ENCODE data around the gene INMT.

INMT gene

DNA sequence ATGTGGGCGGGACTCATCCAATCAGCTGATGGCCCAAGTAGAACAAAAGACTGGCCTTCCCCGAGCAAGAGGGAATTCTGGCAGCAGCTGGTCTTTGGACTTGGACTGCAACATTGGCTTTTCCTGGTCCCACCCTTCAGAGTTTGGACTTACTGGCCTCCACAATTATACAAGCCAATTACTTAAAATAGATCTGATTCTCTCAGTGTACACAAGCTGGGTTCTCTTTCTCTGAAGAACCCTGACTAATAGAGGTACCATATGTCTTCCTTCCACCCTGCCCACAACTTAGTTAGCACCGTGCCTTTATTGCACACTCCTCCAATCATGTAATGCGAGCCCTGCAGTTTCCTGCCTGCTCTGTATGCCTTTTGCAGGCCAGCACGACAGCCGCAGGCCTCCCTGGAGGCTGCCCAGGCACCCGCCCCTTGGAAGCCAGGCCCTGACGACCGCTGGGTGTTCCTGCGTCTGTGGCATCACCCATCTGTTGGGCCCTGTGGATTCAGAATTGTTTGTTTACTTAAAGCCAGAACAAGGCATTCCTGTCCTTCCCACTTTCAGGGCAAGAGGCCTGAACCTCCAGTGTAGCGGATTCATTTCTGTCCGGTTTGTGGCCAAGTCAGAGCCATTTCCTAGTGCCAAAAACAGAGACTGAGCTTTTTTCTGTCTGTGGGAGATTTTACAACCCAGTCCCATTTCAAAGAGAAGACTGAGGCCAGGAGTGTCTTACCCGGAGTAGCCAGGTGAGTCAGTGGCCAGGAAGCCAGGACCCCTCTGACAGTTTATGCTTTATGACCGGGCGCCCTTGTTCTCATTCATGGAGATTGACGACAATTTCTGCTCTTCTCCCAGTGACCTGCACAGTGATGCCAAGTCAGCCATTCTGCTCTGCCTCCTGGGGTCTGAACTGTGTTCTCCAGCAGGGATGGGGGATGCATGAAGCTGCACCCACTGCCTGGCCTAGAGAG lies 968 bp upstream of the INMT start:
- FAIRE-seq (peak; percentile 46), DNase-seq (ENCODE audit: low spot score) (peak; percentile 81)

DNA sequence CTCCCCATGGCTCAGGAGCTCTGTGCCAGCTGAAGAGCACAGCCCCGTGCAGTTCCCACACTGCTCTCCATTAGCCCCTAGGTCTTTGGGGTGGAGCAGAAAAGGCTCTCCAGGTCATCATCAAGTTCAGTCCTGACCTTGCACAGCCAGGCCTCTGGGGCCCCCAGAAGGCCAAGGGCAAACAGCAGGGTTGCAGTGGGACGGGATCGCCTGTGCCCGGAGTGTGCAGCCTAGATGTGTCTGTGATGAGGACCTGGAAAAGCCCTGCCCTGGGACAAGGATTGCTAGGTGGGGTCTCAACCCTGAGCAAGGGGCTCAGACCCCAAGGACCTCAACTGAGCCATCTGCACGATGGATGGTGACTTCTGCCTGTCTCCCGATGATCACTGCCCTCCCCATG lies 549 bp downstream of the INMT start:
- FAIRE-seq (peak; percentile 46), DNase-seq (ENCODE audit: low spot score) (no peak)

DNA sequence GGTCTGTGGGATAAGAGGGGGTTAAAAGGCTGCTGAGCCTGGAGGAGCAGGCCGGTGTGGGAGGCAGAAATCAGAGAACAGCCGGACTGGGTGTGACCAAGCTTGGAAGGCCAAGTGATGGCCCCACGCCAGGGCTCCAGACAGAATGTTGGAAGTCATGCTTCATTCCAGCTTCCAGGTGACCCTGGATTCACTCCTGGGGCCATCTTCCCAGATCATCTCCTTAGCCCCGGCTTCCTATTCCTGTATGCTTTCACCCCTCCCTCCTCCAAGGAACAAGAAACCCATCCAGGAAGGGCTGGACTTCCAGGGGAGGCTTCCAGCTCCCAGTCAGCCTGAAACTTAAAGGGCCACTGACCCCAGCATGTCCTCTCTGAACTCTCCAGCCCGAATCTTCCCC lies 1.0 kb downstream of the INMT start:
- DNase-seq (ENCODE audit: low spot score) (no peak), FAIRE-seq (no peak)

DNA sequence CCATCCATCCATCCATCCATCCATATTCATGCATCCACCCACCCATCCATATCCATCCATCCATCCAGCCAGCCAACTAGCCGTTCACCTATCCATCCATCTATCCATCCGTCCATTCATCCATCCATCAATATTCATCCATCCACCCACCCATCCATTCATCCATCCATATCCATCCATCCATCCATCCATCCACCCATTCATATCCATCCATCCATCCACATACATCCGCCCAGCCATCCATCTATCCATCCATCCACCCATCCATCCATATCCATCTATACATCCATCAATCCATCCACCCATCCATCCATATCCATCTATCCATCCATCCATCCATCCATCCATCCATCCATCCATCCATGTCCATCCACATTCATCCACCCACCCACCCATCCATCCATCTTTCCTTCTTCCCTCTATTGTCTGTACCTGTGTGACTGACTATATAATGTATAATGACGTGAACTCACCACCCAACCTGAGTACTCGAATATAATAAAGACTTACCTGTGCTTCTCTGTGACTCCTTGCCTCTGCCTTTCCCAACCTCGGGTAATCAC lies 2.5 kb downstream of the INMT start:
- FAIRE-seq (peak; percentile 96), DNase-seq (ENCODE audit: low spot score) (no peak)

DNA sequence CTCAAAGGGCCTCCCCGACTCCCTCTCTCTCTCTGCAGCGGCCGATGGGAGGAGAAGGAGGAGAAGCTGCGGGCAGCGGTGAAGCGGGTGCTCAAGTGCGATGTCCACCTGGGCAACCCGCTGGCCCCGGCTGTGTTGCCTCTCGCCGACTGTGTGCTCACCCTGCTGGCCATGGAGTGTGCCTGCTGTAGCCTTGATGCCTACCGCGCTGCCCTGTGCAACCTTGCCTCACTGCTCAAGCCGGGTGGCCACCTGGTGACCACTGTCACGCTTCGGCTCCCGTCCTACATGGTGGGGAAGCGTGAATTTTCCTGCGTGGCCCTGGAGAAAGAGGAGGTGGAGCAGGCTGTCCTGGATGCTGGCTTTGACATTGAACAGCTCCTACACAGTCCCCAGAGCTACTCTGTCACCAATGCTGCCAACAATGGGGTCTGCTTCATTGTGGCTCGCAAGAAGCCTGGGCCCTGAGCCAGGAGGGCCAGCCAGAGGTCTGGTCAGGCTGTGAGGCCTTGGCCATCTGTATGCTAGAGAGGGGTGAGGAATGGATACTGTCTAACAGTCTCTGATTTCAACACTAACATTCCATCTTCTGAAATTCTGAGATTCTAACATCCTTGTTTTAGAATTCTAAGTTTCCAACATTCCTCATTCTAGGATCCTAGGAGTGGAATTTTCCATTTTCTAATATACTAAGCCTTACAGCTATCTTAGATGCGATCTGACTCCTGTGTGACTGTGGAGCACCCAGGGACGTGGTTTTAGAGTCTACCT lies 3.6 kb downstream of the INMT start:
- FAIRE-seq = peak; percentile 81
- no peak for DNase-seq (ENCODE audit: low spot score)

DNA sequence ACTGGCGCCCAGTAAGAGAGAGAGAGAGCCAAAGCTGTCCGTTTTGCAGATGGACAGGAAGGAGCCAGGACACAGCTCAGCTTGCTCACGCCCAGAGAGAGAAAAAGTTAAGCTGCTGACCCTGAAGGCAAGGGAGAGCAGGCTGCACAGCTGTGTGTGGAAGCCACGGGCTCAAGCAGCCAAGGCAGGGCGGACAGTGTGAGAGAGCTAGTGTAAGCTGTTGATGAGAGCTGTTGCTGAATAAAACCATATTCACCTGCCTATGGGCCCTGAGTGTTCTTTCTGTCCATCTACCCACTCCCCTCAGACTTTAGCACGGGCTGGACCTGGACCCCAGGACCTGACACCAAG lies 5.4 kb downstream of the INMT start:
- FAIRE-seq (no peak), DNase-seq (ENCODE audit: low spot score) (no peak)

DNA sequence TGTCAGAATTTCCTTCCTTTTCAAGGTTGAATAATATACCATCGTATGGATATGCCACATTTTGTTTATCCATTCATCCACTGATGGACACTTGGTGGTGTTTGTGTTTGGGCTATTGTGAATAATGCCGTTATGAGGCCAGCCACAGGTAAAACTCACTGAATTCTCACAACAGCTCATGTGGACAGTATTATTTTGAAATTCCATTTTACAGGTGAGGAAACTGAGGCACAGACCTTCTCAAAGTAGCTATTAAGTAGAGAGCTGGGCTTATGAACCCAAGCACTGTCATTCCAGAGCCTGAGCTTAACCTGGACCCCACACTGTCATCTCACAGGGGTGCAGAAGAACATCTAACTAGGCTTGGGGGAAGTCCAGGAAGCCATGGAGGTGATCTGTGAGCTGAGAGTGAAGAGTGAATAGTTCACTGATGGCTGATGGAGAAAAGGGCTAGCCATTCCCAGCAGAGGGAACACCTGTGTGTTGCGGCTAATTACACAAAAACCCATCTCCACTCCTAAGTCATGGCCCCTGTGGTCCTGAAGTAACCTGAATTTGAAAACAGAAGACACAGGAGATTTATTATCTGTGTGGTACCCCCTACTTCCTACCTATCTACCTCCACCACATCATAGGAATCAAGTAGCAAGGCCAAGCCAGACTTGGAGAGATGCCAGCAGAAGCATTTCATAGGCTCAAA lies 8.7 kb downstream of the INMT start:
- no peak for DNase-seq (ENCODE audit: low spot score)
- no peak for FAIRE-seq

DNA sequence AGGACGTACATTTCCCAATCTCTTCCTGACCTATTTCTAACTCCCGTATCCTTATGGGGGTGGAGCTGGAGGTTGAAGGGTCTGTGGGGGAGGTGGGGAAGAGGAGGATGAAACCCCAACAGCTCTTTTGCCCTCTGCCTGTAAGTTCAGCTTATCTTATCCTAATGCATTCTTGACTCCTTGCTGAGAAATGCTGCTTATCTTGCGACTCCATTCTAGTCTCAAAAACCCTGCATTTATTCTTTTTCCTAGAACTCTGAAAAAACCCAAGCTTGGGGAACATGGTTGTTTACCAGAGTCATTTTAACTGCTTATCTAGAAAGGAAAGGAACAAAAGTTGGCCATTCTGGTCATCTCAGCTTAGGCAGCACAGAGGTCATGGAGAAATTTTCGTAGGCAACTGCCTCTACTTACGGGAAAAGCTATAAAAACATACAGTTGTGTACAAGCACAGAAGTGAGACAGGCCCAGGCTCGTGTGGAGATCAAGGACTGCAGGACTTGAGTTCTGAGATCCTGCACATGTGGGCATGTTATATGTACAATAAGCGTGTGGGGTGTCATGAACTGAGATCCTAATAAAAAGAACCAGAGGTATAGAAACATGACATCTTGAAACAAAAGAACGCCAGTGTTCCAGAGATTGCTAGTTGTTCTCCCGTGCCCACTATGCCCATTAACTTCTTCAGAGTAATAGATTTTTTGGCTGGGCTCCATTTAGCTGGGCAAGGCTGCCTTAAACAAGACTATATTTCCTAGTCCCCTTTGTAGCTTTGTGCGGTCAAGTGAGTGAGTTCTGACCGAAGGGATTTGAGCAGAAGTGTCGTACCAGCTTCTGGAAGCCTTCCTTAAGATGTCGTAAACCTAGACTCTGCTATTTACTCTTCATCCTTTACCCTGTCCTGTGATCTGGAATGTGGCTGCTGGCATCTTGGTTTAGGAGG lies 9.6 kb downstream of the INMT start:
- no peak for DNase-seq (ENCODE audit: low spot score)
- no peak for FAIRE-seq

DNA sequence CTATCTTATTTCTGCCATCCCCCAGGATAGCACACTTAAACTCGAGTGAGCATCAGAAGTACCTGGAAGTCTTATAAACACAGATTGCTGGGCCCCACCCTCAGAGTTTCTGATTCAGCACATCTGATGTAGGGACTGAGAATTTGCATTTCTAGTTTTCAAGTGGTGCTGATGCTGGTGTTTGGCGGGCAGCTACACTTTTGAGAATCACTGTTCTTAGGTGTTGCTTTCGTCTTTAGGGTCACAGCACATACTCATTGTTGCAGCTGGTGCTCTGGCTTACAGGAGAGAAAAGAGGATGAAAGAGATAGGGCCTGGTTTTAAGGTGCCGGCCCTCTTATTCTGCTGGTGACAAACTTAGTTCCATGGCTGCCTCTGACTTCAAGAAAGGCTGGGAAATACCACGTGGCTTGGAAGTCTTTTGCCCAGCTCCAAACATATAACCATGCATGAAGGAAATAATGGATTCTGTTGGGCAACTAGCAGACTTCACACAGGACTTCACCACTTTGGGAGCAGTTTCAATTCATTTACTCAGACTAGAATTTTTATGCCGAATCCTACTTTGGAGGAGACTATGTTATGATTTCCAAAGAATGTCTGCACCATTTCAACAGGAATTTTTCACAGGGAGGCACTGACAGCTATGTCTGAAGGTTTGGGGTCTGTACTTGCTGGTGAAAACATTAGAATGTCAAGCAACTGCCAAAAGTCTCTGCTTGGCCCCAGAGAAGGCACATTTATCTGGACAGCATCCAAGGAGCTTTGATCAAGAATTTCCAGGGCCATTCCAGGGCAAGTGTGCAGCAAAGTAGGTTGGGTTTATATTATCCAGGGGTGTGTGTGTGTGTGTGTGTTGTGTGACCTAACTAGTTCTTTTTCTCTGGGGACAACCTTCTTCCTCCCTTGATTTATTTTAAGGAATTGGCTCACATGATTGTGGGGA lies 12.4 kb downstream of the INMT start:
- DNase-seq (ENCODE audit: low spot score) (no peak), FAIRE-seq (no peak)

DNA sequence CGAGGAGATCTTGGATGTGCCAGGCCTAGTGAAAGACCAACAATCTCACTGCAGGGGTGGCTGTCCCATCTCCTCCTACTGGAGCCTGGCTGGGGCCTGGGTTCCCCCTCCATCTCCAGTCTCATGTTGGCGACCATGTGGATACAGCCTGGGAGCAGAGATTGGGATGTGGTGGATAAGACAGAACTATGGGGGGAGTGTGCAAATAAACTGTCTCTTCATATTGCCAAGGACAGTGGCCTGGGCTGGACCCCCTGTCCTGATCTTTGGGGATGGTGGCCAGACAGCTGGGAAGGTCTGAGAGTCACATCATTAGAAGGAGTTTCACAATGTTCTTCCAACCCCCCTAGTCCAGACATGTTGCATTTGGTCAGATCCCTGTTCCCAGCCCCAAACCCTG lies 13.5 kb downstream of the INMT start:
- DNase-seq (ENCODE audit: low spot score) (no peak), FAIRE-seq (peak; percentile 13)

DNA sequence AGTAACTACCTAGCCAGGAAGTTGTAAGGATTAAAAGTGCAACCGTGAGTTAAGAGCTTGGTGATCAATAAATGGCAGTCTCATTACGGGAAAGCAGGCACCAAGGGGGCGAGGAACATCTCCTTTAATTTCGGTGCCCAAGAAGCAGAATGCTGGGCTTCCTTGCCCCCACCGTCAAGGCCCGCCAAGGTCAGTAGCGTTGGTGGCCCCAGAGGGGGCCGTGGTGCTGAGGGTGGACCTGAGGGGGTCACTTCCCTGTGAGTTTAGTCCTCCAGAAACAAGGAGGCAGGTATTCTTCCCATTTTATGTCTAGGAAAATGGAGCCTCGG lies 18.9 kb downstream of the INMT start:
- FAIRE-seq (no peak), DNase-seq (ENCODE audit: low spot score) (no peak)

DNA sequence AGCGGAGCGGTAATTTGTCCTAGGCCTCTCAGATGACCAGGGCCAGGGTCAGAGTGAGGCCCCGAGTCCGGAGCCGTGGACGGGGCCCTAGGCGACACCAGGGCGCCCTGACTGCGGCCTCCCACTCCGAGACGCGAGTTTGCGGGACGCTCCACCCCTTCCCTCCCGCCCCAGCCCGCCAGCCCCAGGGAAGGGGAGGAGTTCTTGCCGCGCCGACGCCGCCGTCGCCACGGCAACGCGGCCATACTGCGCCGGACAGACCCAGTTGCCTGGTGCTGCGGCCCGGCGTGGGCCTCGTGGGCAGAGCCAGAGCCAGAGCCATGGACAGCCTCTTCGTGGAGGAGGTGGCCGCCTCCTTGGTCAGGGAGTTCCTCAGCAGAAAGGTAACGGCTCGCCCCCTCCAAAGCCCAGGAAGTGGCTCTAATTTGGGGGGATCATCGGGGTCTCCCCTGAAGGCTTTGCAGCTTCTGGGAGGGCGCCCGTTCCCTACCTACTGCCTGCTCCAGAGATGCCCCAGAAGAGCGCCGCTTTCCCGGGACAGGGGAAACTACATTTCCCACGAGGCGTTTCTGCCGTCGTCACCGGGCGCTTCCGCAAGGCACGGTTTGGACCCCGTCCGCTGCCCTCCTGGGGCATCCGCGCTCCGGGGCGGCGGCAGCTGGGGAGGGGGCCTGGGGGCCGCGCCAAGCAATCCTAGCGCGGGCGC lies 19.4 kb downstream of the INMT start, which contains the start of gene MINDY4:
MINDY4 (plus strand) TSS at position 244 of the 706 bp plus-strand sequence; CDS start at position 321, 77 bp downstream.
- peak; percentile 80 for DNase-seq (ENCODE audit: low spot score)
- FAIRE-seq = peak; percentile 56

DNA sequence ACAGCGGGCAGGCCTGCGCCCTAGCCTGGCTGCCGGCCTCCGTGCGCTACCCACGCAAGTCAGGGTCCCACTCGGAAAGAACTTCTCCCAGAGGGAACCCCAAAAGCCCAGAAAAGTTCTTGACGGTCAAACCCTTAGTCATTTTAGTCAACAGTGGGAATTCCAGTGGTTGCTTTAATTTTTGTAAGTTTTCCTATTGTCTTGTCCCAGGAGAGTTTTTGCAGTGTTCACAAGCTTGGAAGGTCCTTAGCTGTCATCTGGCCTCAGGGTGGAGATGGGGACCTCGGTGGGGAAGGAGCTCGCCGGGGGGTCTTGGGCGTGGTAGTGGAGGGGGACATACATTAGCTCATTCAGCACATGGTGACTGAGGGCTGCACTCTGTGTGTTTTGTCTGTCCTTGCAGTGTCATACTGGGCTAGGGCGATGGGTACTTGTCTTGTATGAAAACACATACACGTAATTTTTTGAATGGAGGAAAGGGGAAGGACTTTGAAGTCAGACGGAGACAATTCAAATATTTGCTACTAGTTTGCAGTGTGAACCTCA lies 20.0 kb downstream of the INMT start:
- DNase-seq (ENCODE audit: low spot score) (no peak), FAIRE-seq (no peak)

DNA sequence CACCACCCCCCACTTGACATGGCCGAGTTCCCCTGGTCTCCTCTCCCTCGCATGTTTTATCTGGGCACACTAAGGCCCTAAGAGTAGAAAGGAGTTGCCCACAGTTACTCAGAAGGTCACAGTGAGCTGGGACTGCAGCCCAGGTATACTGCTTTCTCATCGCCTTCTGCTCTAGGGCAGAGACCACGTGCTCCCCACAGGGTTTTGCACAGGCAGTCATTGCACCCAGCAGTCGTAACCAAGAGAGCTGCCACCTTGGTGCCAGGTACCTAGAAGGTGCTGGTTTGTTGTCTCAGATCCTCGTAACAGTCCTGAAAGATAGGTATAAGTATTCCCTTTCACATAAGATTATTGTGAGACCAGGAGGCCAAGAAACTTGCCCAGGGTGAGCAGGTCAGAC lies 21.0 kb downstream of the INMT start:
- FAIRE-seq = no peak

DNA sequence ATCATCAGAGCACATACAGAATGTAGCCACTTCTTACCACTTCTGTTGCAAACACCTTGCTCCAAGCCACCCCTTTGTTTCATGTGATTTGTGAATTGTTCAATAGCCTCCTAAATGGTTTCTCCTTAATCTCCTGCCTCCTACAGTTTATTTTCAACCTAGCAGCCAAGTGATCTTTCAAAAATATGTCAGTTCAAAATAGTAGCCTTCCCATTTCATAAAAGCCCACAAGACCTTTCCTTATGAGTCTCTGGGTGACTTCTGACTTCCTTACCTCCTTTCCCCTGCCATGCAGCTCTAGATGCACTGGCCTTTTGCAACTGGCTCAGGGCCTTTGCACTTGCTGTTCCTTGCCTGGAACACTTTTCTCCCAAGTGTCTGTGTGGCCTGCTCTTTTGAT lies 24.1 kb downstream of the INMT start:
- FAIRE-seq (no peak), DNase-seq (ENCODE audit: low spot score) (no peak)

More for the DNA sequence above, 21.0 kb downstream of the INMT start:
- DNase-seq (ENCODE audit: low spot score) = no peak

DNA sequence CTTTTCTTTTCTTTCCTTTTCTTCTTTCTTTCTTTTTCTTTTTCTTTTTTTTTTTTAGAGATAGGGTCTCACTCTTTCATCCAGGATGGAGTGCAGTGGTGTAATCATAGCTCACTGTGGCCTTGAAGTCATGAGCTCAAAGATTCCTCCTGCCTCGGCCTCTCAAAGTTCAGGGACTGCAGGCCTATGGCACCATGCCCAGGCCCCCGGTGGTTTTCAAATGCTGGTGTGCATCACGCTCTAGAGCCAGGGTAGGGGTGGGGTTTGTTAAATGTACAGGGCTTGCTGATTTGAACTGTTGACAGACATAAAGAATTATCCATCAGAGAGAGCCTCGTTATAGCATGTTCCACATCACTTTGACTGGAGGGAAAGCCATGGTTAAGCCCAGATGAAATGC lies 25.0 kb downstream of the INMT start:
- no peak for FAIRE-seq
- DNase-seq (ENCODE audit: low spot score) = no peak

DNA sequence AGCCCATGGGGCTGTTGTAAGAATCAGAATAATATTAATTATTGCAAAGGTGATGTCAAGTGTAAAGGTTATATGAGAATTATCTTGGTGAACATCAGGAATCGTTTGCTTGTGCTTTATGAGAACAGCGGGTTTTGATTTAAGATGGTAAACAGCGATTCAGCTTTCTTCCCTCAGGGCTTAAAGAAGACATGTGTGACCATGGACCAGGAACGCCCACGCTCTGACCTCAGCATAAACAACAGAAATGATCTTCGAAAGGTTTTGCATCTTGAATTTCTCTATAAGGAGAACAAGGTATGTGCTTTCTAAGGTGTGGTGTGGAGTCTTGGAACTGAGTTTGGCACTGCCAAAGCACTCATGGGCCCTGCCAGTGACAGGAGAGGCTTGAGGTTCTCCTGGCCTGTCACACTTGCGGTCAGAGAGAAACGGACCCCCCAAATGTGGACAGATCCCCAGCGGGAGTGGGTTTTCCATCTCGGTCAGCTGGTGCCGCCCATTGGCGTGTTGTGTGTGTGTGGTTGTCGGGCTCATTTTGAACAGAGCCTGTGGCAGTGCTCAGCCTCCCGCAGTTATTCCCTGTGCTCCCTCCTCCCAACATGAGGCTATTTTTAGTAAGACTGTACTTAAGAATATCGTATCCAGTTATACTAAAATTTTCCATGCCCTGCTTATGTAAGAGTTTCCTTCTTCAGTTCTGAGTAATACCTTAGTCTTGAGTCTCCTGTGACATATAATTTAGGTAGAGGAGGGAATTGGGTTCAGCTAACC lies 26.5 kb downstream of the INMT start:
- no peak for DNase-seq (ENCODE audit: low spot score)
- no peak for FAIRE-seq

DNA sequence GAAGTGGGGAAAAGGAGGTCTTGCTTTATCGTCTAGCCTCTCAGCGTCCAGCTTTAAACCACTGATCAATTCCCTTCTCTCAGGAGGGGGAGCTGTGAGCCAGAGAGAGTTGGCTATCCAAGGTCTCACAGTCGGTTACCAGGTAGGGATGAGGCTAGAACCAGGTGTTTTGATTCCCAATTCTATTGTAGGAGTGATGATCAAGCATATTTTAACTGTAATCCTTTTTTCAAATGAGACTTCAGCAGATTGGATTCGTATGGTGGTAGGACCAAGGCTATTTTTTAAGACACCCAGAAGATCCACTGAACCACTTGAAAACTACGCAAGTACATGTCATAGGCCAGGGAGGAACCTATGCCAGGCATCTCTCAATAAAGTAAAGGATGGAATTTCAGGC lies 27.6 kb downstream of the INMT start:
- FAIRE-seq (no peak), DNase-seq (ENCODE audit: low spot score) (no peak)
